NB4 (cell line): ENCODE data around the gene TFPI.
"Not testable (repeated sequence)": the region's sequence is repeated elsewhere in the genome, so short reads cannot be mapped to it uniquely, and the experiment has no call there.

Experiments used
- POLR2A ChIP-seq: IDR thresholded peaks from 2 replicates; pipeline ENCODE4 v1.6.1; 2011; ENCODE audit warnings: mild to moderate bottlenecking; ENCODE audit not compliant: insufficient read length; ENCODE audit errors: extremely low read depth
- TF ChIP-seq, protein P1 (sequence below): IDR thresholded peaks from one replicate; pipeline ENCODE4 v1.5.1; 2012; ENCODE audit warnings: low read depth, low read length
- TF ChIP-seq, protein P2 (sequence below): IDR thresholded peaks from 2 replicates; pipeline ENCODE4 v1.6.1; 2011; ENCODE audit warnings: low read depth, low read length

DNA sequence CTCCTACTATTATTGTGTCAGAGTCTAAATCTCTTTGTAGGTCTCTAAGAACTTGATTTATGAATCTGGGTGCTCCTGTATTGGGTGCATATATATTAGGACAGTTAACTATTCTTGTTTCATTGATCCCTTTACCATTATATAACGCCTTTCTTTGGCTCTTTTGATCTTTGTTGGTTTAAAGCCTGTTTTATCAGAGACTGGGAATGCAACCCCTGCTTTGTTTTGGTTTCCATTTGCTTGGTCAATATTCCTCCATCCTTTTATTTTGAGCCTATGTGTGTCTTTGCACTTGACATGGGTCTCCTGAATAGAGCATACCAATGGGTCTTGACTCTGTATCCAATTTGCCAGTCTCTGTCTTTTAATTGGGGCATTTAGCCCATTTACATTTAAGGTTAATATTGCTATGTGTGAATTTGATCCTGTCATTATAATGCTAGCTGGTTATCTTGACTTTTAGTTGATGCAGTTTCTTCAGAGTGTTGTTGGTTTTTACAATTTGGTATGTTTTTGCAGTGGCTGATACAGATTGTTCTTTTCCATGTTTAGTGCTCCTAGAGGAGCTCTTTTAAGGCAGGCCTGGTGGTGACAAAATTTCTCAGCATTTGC, 36.4 kb downstream of the TFPI start:
- TF ChIP-seq, protein P1, sequence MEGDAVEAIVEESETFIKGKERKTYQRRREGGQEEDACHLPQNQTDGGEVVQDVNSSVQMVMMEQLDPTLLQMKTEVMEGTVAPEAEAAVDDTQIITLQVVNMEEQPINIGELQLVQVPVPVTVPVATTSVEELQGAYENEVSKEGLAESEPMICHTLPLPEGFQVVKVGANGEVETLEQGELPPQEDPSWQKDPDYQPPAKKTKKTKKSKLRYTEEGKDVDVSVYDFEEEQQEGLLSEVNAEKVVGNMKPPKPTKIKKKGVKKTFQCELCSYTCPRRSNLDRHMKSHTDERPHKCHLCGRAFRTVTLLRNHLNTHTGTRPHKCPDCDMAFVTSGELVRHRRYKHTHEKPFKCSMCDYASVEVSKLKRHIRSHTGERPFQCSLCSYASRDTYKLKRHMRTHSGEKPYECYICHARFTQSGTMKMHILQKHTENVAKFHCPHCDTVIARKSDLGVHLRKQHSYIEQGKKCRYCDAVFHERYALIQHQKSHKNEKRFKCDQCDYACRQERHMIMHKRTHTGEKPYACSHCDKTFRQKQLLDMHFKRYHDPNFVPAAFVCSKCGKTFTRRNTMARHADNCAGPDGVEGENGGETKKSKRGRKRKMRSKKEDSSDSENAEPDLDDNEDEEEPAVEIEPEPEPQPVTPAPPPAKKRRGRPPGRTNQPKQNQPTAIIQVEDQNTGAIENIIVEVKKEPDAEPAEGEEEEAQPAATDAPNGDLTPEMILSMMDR = not testable (repeated sequence)
- TF ChIP-seq, protein P2, sequence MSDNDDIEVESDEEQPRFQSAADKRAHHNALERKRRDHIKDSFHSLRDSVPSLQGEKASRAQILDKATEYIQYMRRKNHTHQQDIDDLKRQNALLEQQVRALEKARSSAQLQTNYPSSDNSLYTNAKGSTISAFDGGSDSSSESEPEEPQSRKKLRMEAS = not testable (repeated sequence)
- TF ChIP-seq POLR2A = not testable (repeated sequence)
